ENCODE data around the gene C2orf68. TPM values are rescaled to one million over a fixed set of nuclear protein-coding genes. Genes with fewer than 3 reads are reported as not detected.

C2orf68 gene
- polyA plus RNA-seq, 2 donors = 13.8 to 31.7 TPM

GRCh38 chr2:85588236-85588635 lies 23.6 kb downstream of the C2orf68 start:
- whole genome bisulfite sequencing, 2 donors = 70 to 78% methylated on average over 4 of the region's 4 CpGs
- H3K27ac ChIP-seq (ENCODE audit: low read depth in 2 of 2, low read length in 1 of 2) = peak overlapping the region in 1 of 2 donors; percentile 9
- H3K9me3 ChIP-seq (ENCODE audit: control insufficient read depth in 2 of 2, insufficient read depth in 1 of 2, low read depth in 1 of 2, low read length in 1 of 2) = no peaks in the 10 kb centered on the region
- no peaks in the 10 kb centered on the region for H3K27me3 ChIP-seq (ENCODE audit: control insufficient read depth in 1 of 2, insufficient read depth in 2 of 2, low read length in 2 of 2)
- no peaks in the 10 kb centered on the region for H3K36me3 ChIP-seq (ENCODE audit: control insufficient read depth in 2 of 2, insufficient read depth in 2 of 2, low read length in 1 of 2)
- peaks cover 0 to 31% of the 10 kb centered on the region in 2 donors for H3K4me1 ChIP-seq (ENCODE audit: control insufficient read depth in 2 of 2, insufficient read depth in 2 of 2, low read length in 1 of 2)
- H3K4me3 ChIP-seq (ENCODE audit: low read depth in 1 of 2, low read length in 2 of 2) = no peak overlapping the region

- peaks cover 0 to 20% of the 10 kb centered on the region in 2 donors for H3K4me1 ChIP-seq (ENCODE audit: control insufficient read depth in 2 of 2, insufficient read depth in 2 of 2, low read length in 1 of 2)
- peak overlapping the region; percentile 89 to 97 for H3K27ac ChIP-seq (ENCODE audit: low read depth in 2 of 2, low read length in 1 of 2)
- no peaks in the 10 kb centered on the region for H3K27me3 ChIP-seq (ENCODE audit: control insufficient read depth in 1 of 2, insufficient read depth in 2 of 2, low read length in 2 of 2)
- no peaks in the 10 kb centered on the region for H3K9me3 ChIP-seq (ENCODE audit: control insufficient read depth in 2 of 2, insufficient read depth in 1 of 2, low read depth in 1 of 2, low read length in 1 of 2)
- H3K36me3 ChIP-seq (ENCODE audit: control insufficient read depth in 2 of 2, insufficient read depth in 2 of 2, low read length in 1 of 2) = peaks cover 6 to 7% of the 10 kb centered on the region in 2 donors
- 71 to 88% methylated on average over 1 of the region's 1 CpG for WGBS, 2 donors
- no peak overlapping the region for H3K4me3 ChIP-seq (ENCODE audit: low read depth in 1 of 2, low read length in 2 of 2)
These were observed 26.1 kb downstream of the C2orf68 start for GRCh38 chr2:85585781-85586105.

- H3K4me1 ChIP-seq (ENCODE audit: control insufficient read depth in 2 of 2, insufficient read depth in 2 of 2, low read length in 1 of 2) = peaks cover 0 to 16% of the 10 kb centered on the region in 2 donors
- WGBS, 2 donors = 22 to 23% methylated on average over 9 of the region's 9 CpGs
These were observed 26.7 kb downstream of the C2orf68 start for GRCh38 chr2:85584857-85585780.

GRCh38 chr2:85584354-85584856 lies 27.5 kb downstream of the C2orf68 start, which contains the start of gene VAMP5:
TSS of gene VAMP5 (plus strand) at chr2:85584431. CDS start at chr2:85584491, 60 bp downstream.
- WGBS, 2 donors = 4 to 6% methylated on average over 48 to 52 of the region's 52 CpGs
- peaks cover under 1 to 15% of the 10 kb centered on the region in 2 donors for H3K4me1 ChIP-seq (ENCODE audit: control insufficient read depth in 2 of 2, insufficient read depth in 2 of 2, low read length in 1 of 2)

More at GRCh38 chr2:85584857-85585780, 26.7 kb downstream of the C2orf68 start:
- Histone ChIP-seq H3K36me3 (ENCODE audit: control insufficient read depth in 2 of 2, insufficient read depth in 2 of 2, low read length in 1 of 2) (peaks cover 6 to 7% of the 10 kb centered on the region in 2 donors), H3K27me3 (ENCODE audit: control insufficient read depth in 1 of 2, insufficient read depth in 2 of 2, low read length in 2 of 2) (no peaks in the 10 kb centered on the region), H3K27ac (ENCODE audit: low read depth in 2 of 2, low read length in 1 of 2) (peak overlapping the region; percentile 89 to 97), H3K4me3 (ENCODE audit: low read depth in 1 of 2, low read length in 2 of 2) (peak overlapping the region; percentile 53 to 55), H3K9me3 (ENCODE audit: control insufficient read depth in 2 of 2, insufficient read depth in 1 of 2, low read depth in 1 of 2, low read length in 1 of 2) (no peaks in the 10 kb centered on the region)

GRCh38 chr2:85583667-85584353 lies 28.1 kb downstream of the C2orf68 start:
- H3K27ac ChIP-seq (ENCODE audit: low read depth in 2 of 2, low read length in 1 of 2) = peak overlapping the region; percentile 89 to 97
- H3K27me3 ChIP-seq (ENCODE audit: control insufficient read depth in 1 of 2, insufficient read depth in 2 of 2, low read length in 2 of 2) = no peaks in the 10 kb centered on the region
- H3K4me3 ChIP-seq (ENCODE audit: low read depth in 1 of 2, low read length in 2 of 2) = peak overlapping the region; percentile 53 to 55
- peaks cover 3 to 20% of the 10 kb centered on the region in 2 donors for H3K4me1 ChIP-seq (ENCODE audit: control insufficient read depth in 2 of 2, insufficient read depth in 2 of 2, low read length in 1 of 2)
- H3K9me3 ChIP-seq (ENCODE audit: control insufficient read depth in 2 of 2, insufficient read depth in 1 of 2, low read depth in 1 of 2, low read length in 1 of 2) = no peaks in the 10 kb centered on the region
- 20 to 29% methylated on average over 16 of the region's 16 CpGs for WGBS, 2 donors
- peaks cover 6 to 7% of the 10 kb centered on the region in 2 donors for H3K36me3 ChIP-seq (ENCODE audit: control insufficient read depth in 2 of 2, insufficient read depth in 2 of 2, low read length in 1 of 2)

More at GRCh38 chr2:85584354-85584856, 27.5 kb downstream of the C2orf68 start, which contains the start of gene VAMP5:
- H3K4me3 ChIP-seq (ENCODE audit: low read depth in 1 of 2, low read length in 2 of 2) = peak within 1 kb of the TSS; percentile 53 to 55
- H3K36me3 ChIP-seq (ENCODE audit: control insufficient read depth in 2 of 2, insufficient read depth in 2 of 2, low read length in 1 of 2) = peaks cover 6 to 7% of the 10 kb centered on the region in 2 donors
- peak within 1 kb of the TSS; percentile 89 to 97 for H3K27ac ChIP-seq (ENCODE audit: low read depth in 2 of 2, low read length in 1 of 2)
- H3K27me3 ChIP-seq (ENCODE audit: control insufficient read depth in 1 of 2, insufficient read depth in 2 of 2, low read length in 2 of 2) = no peaks in the 10 kb centered on the region
- H3K9me3 ChIP-seq (ENCODE audit: control insufficient read depth in 2 of 2, insufficient read depth in 1 of 2, low read depth in 1 of 2, low read length in 1 of 2) = no peaks in the 10 kb centered on the region

- 70 to 74% methylated on average over 1 of the region's 1 CpG for WGBS, 2 donors
- H3K4me1 ChIP-seq (ENCODE audit: control insufficient read depth in 2 of 2, insufficient read depth in 2 of 2, low read length in 1 of 2) = peaks cover 3 to 19% of the 10 kb centered on the region in 2 donors
These were observed 29.4 kb downstream of the C2orf68 start for GRCh38 chr2:85582492-85582891.

GRCh38 chr2:85580206-85580605 lies 31.7 kb downstream of the C2orf68 start:
- no peaks in the 10 kb centered on the region for H3K9me3 ChIP-seq (ENCODE audit: control insufficient read depth in 2 of 2, insufficient read depth in 1 of 2, low read depth in 1 of 2, low read length in 1 of 2)
- H3K27ac ChIP-seq (ENCODE audit: low read depth in 2 of 2, low read length in 1 of 2) = no peak overlapping the region
- WGBS, 2 donors = 79 to 81% methylated on average over 3 of the region's 3 CpGs
- H3K36me3 ChIP-seq (ENCODE audit: control insufficient read depth in 2 of 2, insufficient read depth in 2 of 2, low read length in 1 of 2) = peaks cover 6 to 7% of the 10 kb centered on the region in 2 donors
- no peaks in the 10 kb centered on the region for H3K27me3 ChIP-seq (ENCODE audit: control insufficient read depth in 1 of 2, insufficient read depth in 2 of 2, low read length in 2 of 2)
- H3K4me1 ChIP-seq (ENCODE audit: control insufficient read depth in 2 of 2, insufficient read depth in 2 of 2, low read length in 1 of 2) = peaks cover 3 to 14% of the 10 kb centered on the region in 2 donors
- no peak overlapping the region for H3K4me3 ChIP-seq (ENCODE audit: low read depth in 1 of 2, low read length in 2 of 2)

More at GRCh38 chr2:85582492-85582891, 29.4 kb downstream of the C2orf68 start:
- Histone ChIP-seq H3K27me3 (ENCODE audit: control insufficient read depth in 1 of 2, insufficient read depth in 2 of 2, low read length in 2 of 2) (no peaks in the 10 kb centered on the region), H3K27ac (ENCODE audit: low read depth in 2 of 2, low read length in 1 of 2) (no peak overlapping the region), H3K4me3 (ENCODE audit: low read depth in 1 of 2, low read length in 2 of 2) (no peak overlapping the region), H3K9me3 (ENCODE audit: control insufficient read depth in 2 of 2, insufficient read depth in 1 of 2, low read depth in 1 of 2, low read length in 1 of 2) (no peaks in the 10 kb centered on the region), H3K36me3 (ENCODE audit: control insufficient read depth in 2 of 2, insufficient read depth in 2 of 2, low read length in 1 of 2) (peaks cover 6 to 7% of the 10 kb centered on the region in 2 donors)

GRCh38 chr2:85579266-85579935 lies 32.5 kb downstream of the C2orf68 start:
- H3K27ac ChIP-seq (ENCODE audit: low read depth in 2 of 2, low read length in 1 of 2) = peak overlapping the region; percentile 82 to 98
- H3K4me3 ChIP-seq (ENCODE audit: low read depth in 1 of 2, low read length in 2 of 2) = peak overlapping the region in 1 of 2 donors; percentile 89
- peaks cover 3 to 12% of the 10 kb centered on the region in 2 donors for H3K4me1 ChIP-seq (ENCODE audit: control insufficient read depth in 2 of 2, insufficient read depth in 2 of 2, low read length in 1 of 2)
- no peaks in the 10 kb centered on the region for H3K27me3 ChIP-seq (ENCODE audit: control insufficient read depth in 1 of 2, insufficient read depth in 2 of 2, low read length in 2 of 2)
- H3K36me3 ChIP-seq (ENCODE audit: control insufficient read depth in 2 of 2, insufficient read depth in 2 of 2, low read length in 1 of 2) = peaks cover 6 to 7% of the 10 kb centered on the region in 2 donors
- H3K9me3 ChIP-seq (ENCODE audit: control insufficient read depth in 2 of 2, insufficient read depth in 1 of 2, low read depth in 1 of 2, low read length in 1 of 2) = no peaks in the 10 kb centered on the region
- 40 to 42% methylated on average over 6 of the region's 6 CpGs for WGBS, 2 donors
